Ectodermal cell (in vitro differentiated cells): Measurements from ENCODE around the gene NT5DC4.

Experiments used
- H3K27ac ChIP-seq: 2 replicates; pipeline ENCODE4 v1.7.0; 2013; ENCODE audit warnings: mild to moderate bottlenecking, low read depth, low read length; ENCODE audit not compliant: insufficient read depth, poor library complexity, severe bottlenecking
- H3K27me3 ChIP-seq: 2 replicates; pipeline ENCODE4 v1.7.0; 2013; ENCODE audit warnings: mild to moderate bottlenecking, low read length; ENCODE audit not compliant: insufficient read depth, control insufficient read depth, poor library complexity, severe bottlenecking
- H3K36me3 ChIP-seq: one replicate; pipeline ENCODE4 v1.7.0; 2013; ENCODE audit warnings: low read length; ENCODE audit not compliant: control insufficient read depth, insufficient read depth
- H3K4me1 ChIP-seq: one replicate; pipeline ENCODE4 v1.7.0; 2013; ENCODE audit warnings: low read length; ENCODE audit not compliant: control insufficient read depth, insufficient read depth
- H3K4me3 ChIP-seq: 2 replicates; pipeline ENCODE4 v1.7.0; 2013; ENCODE audit warnings: low read depth, low read length, control low read depth; ENCODE audit not compliant: insufficient read depth
- H3K9me3 ChIP-seq: 2 replicates; pipeline ENCODE4 v1.7.0; 2013; ENCODE audit warnings: mild to moderate bottlenecking, low read length, moderate library complexity; ENCODE audit not compliant: control insufficient read depth
- WGBS, 2 experiments: methylation state at CpG; one replicate each; pipeline ENCODE4 v1.1.7; 2013; ENCODE audit warnings: missing lambda C conversion rate in 2 of 2; 5-methylcytosine and 5-hydroxymethylcytosine counted together

NT5DC4 gene

DNA sequence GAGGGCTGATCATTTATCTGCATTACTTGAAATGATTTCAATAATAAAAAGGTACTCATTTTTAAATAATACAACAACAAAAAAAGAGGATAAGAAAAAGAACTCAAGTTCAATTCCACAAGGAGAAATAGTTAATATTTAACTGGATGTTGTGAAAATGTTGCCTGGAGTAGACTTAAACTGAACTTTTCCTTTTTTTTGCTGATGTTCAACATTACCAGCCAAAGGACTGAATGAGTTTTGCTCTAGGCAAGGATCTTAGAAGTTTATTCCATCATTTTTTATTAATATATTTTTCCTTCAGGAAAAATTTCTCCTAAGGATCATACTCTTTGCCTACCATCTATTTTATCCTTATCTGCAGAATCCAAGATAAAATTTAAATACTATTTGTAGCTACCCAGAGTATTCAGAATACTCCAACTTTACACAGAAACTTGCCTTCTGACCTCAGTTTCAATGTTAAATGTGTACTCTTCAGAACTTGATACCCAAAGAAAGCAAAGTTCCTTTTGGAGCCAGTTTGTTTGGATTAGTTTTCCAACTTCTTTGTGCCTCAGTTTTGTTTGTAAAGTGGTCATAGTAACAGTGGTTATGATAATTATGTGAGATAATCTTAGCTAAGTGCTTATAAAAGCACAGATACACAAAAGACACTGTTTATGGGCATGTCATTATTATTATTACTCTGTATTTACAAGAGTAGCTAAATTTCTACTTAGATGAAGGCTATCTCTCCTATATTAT is 30.8 kb downstream of the NT5DC4 start:
- H3K4me1 ChIP-seq, result peaks cover 4% of the 10 kb centered on the region
- H3K27me3 ChIP-seq, result no peaks in the 10 kb centered on the region
- no peaks in the 10 kb centered on the region for H3K9me3 ChIP-seq
- H3K27ac ChIP-seq, result no peak overlapping the region
- no peak overlapping the region for H3K4me3 ChIP-seq
- H3K36me3 ChIP-seq, result peaks cover 45% of the 10 kb centered on the region

DNA sequence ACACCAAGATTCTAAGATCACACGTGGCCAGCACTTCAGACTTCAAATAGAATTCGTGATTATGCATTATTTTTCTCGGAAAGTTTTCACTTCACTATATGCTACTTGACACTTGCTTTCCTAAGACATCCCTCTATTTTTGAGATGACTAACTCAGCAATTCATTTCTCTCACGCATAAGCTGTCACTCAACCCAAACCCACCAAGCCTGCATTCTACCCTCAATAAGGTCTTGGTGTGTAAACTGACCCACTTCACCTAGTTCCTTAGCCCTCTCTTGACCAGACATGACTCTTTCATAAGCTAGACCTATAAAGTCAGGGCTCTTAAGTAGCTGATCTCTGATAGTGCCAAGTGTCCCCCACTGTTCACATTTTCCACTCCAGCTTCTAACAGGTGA is 31.8 kb downstream of the NT5DC4 start:
- H3K27ac ChIP-seq, result no peak overlapping the region
- H3K4me3 ChIP-seq, result no peak overlapping the region
- H3K4me1 ChIP-seq, result peaks cover 4% of the 10 kb centered on the region
- peaks cover 47% of the 10 kb centered on the region for H3K36me3 ChIP-seq
- no peaks in the 10 kb centered on the region for H3K27me3 ChIP-seq
- WGBS, 2 experiments, result 94 to 96% methylated on average over 4 of the region's 4 CpGs
- H3K9me3 ChIP-seq, result no peaks in the 10 kb centered on the region

DNA sequence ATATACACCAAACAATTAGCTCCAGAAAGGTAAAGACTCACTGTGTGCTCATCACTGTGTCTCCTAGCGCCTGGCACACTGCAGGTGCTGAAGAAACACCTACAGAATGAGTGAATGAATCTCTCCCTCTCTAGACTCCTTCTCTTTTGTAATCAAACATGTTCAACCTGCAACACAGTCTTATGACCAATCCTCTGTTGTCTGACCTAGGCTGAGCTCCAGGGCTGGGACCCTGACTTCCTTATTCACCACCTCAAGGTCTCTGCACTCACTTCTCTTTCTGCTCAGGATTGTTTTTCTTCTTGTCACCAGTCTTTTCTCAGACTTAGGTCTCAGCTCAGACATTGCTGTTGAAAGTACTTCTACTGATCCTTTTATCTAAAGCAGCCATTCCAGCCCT is 33.7 kb downstream of the NT5DC4 start:
- Histone ChIP-seq H3K36me3 (peaks cover 47% of the 10 kb centered on the region), H3K27ac (no peak overlapping the region), H3K27me3 (no peaks in the 10 kb centered on the region), H3K9me3 (no peaks in the 10 kb centered on the region), H3K4me3 (no peak overlapping the region), H3K4me1 (peaks cover 4% of the 10 kb centered on the region)
- WGBS, 2 experiments, result 95% methylated on average over 1 of the region's 1 CpG

DNA sequence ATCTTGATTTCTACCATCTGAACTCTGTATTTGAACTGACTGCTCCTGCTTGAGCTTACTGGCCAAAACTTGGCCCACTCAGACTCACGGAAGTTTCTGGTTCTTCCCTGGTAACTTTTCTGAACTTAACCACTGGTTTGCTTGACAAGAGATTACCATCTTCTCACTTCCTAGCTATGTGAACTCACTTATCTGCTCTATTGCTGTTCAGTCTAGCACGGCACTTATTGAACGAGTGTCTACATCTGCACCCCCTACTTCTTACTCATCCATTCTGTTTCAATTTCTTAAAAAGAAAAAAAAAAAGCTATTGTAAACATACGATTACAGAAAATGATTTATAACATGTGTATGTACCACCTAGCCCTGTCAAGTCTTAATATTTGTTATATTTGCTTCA is 34.6 kb downstream of the NT5DC4 start:
- Histone ChIP-seq H3K27me3 (no peaks in the 10 kb centered on the region), H3K4me1 (no peaks in the 10 kb centered on the region), H3K9me3 (no peaks in the 10 kb centered on the region), H3K36me3 (peaks cover 43% of the 10 kb centered on the region), H3K4me3 (no peak overlapping the region), H3K27ac (no peak overlapping the region)
- WGBS, 2 experiments, result 92 to 95% methylated on average over 3 to 4 of the region's 4 CpGs

DNA sequence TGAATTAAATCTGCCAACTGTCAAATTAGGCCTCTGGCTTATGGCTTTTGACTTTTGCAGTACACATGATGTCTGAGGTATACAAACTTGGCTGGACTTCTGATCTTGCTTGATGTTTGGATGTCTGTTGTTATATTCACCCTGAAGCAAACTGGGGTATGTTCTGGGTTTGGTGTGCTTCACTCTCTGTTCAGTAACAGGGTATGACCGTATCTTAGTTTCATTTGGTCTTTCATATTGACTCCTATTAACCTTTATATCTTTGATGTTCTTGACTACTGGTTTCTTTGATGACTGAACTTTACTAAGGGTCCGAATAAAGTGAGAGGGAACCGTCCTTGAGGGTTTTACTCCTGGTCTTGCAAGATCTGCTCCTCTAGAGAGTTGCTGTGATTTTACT is 35.4 kb downstream of the NT5DC4 start:
- Histone ChIP-seq H3K36me3 (peaks cover 43% of the 10 kb centered on the region), H3K27ac (no peak overlapping the region), H3K4me3 (no peak overlapping the region), H3K4me1 (no peaks in the 10 kb centered on the region), H3K9me3 (no peaks in the 10 kb centered on the region), H3K27me3 (no peaks in the 10 kb centered on the region)
- WGBS, 2 experiments, result 93 to 100% methylated on average over 2 to 3 of the region's 3 CpGs

DNA sequence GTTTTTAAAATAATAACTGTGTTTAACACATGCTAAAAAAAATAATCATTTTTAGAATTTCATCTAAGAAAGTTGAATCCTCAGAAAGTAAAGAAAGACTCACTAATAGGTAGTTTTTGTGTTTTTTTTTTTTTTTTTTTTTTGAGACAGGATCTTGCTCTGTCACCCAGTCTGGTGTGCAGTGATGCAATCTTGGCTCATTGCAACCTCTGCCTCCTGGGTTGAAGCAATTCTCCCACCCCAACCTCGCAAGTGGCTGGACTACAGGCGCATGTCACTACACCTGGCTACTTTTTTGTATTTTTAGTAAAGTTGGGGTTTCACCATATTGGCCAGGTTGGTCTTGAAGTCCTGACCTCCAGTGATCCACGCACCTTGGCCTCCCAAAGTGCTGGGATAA is 36.4 kb downstream of the NT5DC4 start:
- WGBS, 2 experiments, result 92 to 95% methylated on average over 3 of the region's 3 CpGs
- Histone ChIP-seq H3K27me3 (no peaks in the 10 kb centered on the region), H3K27ac (no peak overlapping the region), H3K4me1 (no peaks in the 10 kb centered on the region), H3K9me3 (no peaks in the 10 kb centered on the region), H3K36me3 (peaks cover 39% of the 10 kb centered on the region), H3K4me3 (no peak overlapping the region)

DNA sequence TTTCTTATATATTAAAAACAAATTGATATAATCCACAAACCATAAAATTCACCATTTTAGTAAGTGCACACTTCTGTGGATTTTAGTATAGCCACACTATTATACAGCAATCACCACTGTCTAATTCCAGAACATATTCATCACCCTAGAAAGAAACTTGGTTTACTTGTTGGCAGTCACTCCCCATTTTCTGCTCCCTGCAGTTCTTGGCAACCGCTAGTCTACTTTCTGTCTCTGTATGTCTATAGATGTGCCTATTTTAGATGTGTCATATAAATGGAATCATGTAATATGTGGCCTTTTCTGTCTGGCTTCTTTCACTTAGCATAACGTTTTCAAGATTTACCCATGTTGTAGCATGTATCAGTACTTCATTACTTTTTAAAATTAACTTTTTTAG is 37.9 kb downstream of the NT5DC4 start:
- H3K36me3 ChIP-seq, result peaks cover 30% of the 10 kb centered on the region
- H3K9me3 ChIP-seq, result no peaks in the 10 kb centered on the region
- no peaks in the 10 kb centered on the region for H3K27me3 ChIP-seq
- WGBS, 2 experiments, result 100% methylated on average over 1 to 2 of the region's 2 CpGs
- H3K4me3 ChIP-seq, result no peak overlapping the region
- peaks cover 7% of the 10 kb centered on the region for H3K4me1 ChIP-seq
- H3K27ac ChIP-seq, result no peak overlapping the region

DNA sequence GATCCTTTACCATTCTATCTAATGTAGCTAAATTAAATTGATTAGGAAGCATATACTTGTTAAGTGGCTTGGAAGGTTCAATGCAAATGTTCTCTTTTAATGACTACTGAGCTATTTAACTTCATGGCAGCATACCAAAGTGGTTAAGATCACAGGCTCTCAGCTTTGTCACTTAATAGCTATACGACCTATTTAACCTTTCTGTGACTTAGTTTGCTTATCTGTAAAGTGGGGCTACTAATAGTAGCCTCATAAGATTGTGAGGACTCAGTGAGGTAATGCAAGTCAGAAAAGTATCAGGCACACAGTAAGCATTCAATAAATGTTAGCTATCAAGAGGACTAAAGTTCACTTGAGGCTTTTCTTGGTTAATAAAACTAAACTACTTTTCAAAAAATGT is 39.3 kb downstream of the NT5DC4 start:
- peaks cover 17% of the 10 kb centered on the region for H3K36me3 ChIP-seq
- 93 to 100% methylated on average over 1 of the region's 1 CpG for WGBS, 2 experiments
- no peaks in the 10 kb centered on the region for H3K9me3 ChIP-seq
- H3K4me3 ChIP-seq, result no peak overlapping the region
- peaks cover 7% of the 10 kb centered on the region for H3K4me1 ChIP-seq
- no peak overlapping the region for H3K27ac ChIP-seq
- no peaks in the 10 kb centered on the region for H3K27me3 ChIP-seq

DNA sequence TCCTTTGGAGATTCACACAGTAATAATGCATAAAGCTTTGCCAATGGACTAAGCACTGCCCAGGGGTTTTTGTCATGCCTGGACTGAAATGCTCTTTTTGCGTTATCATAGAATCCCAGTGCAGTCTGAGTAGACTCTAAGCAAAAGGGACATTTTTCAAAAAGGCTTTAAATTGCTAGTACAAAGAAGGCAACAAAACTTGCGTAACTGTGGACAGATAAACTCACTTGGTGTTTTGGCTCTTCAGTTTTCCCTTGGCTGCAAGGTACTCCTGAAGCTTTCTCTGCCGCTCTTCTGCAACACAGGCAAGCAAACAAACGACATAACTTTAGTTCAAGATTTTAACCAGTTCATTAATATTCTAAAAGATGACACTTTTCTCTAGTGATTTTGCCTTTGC is 41.5 kb downstream of the NT5DC4 start:
- Histone ChIP-seq H3K27me3 (no peaks in the 10 kb centered on the region), H3K27ac (no peak overlapping the region), H3K4me1 (peaks cover 7% of the 10 kb centered on the region), H3K36me3 (no peaks in the 10 kb centered on the region), H3K9me3 (no peaks in the 10 kb centered on the region), H3K4me3 (no peak overlapping the region)
- WGBS, 2 experiments, result 93 to 96% methylated on average over 4 of the region's 4 CpGs

DNA sequence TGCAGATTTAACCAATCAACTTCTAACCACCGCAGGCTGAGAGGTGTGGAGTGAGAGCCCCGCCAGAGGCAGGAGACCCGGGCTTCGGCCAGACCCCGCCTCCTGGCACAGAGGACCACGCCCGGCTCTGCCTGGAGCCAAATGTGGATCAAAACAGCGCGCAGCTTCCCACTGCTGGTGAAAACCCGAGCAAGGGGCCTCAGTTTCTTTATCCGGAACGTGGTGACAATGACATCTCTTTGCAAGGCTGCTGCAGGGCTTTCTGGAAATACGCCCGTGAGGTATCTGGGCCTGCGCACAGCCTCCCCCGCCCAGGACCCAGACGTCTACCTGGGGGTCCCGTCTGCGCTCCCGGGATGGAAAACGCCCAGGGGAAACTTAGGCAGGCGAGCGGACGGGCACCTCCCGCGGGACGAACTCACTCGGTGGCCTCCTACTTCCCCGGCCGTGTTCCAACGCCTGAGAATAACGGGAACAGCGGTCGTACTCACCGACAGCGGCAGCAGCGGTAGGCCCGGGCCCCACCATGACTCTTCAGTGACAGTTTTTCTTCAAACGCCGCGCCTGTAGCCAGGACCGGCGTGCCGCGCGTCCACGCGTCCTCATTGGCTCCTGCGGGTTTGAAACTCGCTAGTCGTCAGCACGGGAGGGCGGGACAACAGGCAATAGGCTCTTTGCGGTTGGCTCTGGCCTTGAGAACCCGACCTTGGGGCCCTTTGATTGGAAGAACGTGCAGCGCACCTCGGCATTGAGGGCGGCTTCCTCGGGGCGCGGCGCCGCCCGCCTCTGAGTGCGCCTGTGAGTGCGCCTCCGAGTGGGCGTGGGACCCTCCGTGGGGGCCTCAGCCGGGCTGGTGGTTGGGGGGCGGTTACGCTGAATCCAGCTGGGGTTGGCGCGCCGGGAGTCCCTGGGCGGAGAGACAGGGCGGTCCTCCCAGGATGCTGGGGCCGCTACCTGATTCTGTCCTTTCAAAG is 43.5 kb downstream of the NT5DC4 start, which contains the start of gene CKAP2L:
TSS of gene CKAP2L (minus strand) at position 539 of the 974 bp plus-strand sequence. CDS start at position 528, 11 bp downstream.
- Histone ChIP-seq H3K27me3 (no peaks in the 10 kb centered on the region), H3K27ac (no peak within 1 kb of the TSS), H3K9me3 (no peaks in the 10 kb centered on the region), H3K4me1 (peaks cover 7% of the 10 kb centered on the region), H3K36me3 (no peaks in the 10 kb centered on the region), H3K4me3 (peak within 1 kb of the TSS; percentile 71)
- 0% methylated on average over 79 of the region's 79 CpGs for WGBS, 2 experiments
